ENCODE measurements around the gene SRMS. TPM values are rescaled to one million over a fixed set of nuclear protein-coding genes. Genes with fewer than 3 reads are reported as not detected.

Gene SRMS
- total RNA-seq, 2 donors from 2014 or later = 0.32 to 0.49 TPM

DNA sequence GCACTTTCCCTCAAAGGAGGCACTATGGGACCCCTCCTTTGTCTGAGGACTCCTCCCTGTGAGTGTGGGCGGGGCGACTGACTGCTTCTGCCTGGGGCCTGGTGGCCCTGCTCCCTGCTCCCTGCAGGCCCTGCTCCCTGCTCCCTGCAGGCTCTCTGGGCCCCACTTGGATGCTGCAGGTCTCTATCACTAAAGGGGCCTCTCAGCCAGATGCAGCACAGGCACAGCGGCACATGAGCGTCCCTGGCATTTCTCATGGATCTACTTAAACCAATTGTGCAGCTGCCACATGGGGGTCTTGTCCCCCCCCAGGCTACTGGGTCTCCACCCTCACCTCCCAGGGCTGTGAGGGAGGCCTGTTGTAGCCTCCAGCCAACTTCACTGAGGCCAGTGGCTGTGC lies 56.5 kb downstream of the SRMS start:
- Histone ChIP-seq H3K27ac (no peak overlapping the region), H3K9ac (ENCODE audit: low read depth in 2 of 2, low read length in 2 of 2) (no peak overlapping the region), H3K9me3 (no peaks in the 10 kb centered on the region), H3K4me1 (no peaks in the 10 kb centered on the region), H3K4me3 (no peak overlapping the region), H3K36me3 (no peaks in the 10 kb centered on the region), H3K27me3 (peaks cover 18% of the 10 kb centered on the region)
- TF ChIP-seq, protein P1, sequence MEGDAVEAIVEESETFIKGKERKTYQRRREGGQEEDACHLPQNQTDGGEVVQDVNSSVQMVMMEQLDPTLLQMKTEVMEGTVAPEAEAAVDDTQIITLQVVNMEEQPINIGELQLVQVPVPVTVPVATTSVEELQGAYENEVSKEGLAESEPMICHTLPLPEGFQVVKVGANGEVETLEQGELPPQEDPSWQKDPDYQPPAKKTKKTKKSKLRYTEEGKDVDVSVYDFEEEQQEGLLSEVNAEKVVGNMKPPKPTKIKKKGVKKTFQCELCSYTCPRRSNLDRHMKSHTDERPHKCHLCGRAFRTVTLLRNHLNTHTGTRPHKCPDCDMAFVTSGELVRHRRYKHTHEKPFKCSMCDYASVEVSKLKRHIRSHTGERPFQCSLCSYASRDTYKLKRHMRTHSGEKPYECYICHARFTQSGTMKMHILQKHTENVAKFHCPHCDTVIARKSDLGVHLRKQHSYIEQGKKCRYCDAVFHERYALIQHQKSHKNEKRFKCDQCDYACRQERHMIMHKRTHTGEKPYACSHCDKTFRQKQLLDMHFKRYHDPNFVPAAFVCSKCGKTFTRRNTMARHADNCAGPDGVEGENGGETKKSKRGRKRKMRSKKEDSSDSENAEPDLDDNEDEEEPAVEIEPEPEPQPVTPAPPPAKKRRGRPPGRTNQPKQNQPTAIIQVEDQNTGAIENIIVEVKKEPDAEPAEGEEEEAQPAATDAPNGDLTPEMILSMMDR (IDR thresholded peaks at IDR 0.05) = no peak
- intact Hi-C loops (cut with DNase I) = no loop called here
- DNase-seq = no peak

Other genes starting within 250 kb of the SRMS start
- gene CHRNA4, start 186.4 kb downstream of the SRMS start, total RNA-seq = under 1 TPM in 1 of 2 donors, not detected in 1; 0.05 TPM
- under 1 TPM; 0.19 to 0.27 TPM for gene KCNQ2, start 75.1 kb downstream of the SRMS start, total RNA-seq
- gene EEF1A2, start 48.7 kb downstream of the SRMS start, total RNA-seq = 1 to 10 TPM; 1.5 to 3.2 TPM
- 100 to 1,000 TPM; 561 to 634 TPM for gene PPDPF, start 27.0 kb downstream of the SRMS start, total RNA-seq
- 10 to 100 TPM; 69.0 to 91.1 TPM for gene PTK6, start 10.4 kb downstream of the SRMS start, total RNA-seq
- gene FNDC11, start 6.4 kb upstream of the SRMS start, total RNA-seq = under 1 TPM; 0.35 to 0.69 TPM
- gene HELZ2, start 26.5 kb upstream of the SRMS start, total RNA-seq = 10 to 100 TPM; 36.3 to 38.0 TPM
- 10 to 100 TPM; 11.5 to 14.8 TPM for gene GMEB2, start 79.4 kb upstream of the SRMS start, total RNA-seq
- gene STMN3, start 105.7 kb upstream of the SRMS start, total RNA-seq = 1 to 10 TPM; 2.5 to 5.3 TPM
- 10 to 100 TPM; 25.7 to 34.9 TPM for gene RTEL1, start 110.6 kb upstream of the SRMS start, total RNA-seq
- gene TNFRSF6B, start 148.9 kb upstream of the SRMS start, total RNA-seq = 1 to 10 TPM in 1 of 2 donors, not detected in 1; 7.5 TPM
- gene ARFRP1, start 160.2 kb upstream of the SRMS start, total RNA-seq = 10 to 100 TPM; 35.3 to 76.9 TPM
- 10 to 100 TPM; 27.2 to 41.4 TPM for gene ZGPAT, start 160.3 kb upstream of the SRMS start, total RNA-seq
- gene LIME1, start 188.9 kb upstream of the SRMS start, total RNA-seq = 10 to 100 TPM; 10.8 to 20.0 TPM
- gene SLC2A4RG, start 192.0 kb upstream of the SRMS start, total RNA-seq = 10 to 100 TPM; 44.3 to 75.3 TPM